IMR-90 (cell line): ENCODE results near the gene PCSK2. TPM values are rescaled to one million over a fixed set of nuclear protein-coding genes. Genes with fewer than 3 reads are reported as not detected.

ENCODE experiments used
- ATAC-seq: fragments of 200-7000 bp; cut with Tn5 transposase; 2 replicates; pipeline ENCODE4 v1.9.1; 2020; ENCODE audit warnings: low read depth, mild to moderate bottlenecking, moderate library complexity
- BruUV-seq: library from RNA; stranded (reverse); fragments of 400-500 nt; replicated peaks from 2 replicates; lab custom pipeline; 2021; lab: Mats Ljungman, UMichigan
- CTCF ChIA-PET: fragments of 300-600 bp; formaldehyde crosslinking; extraction: SDS; loops from one replicate; lab custom pipeline; 2021; ENCODE audit warnings: antibody characterized with exemption; lab: Yijun Ruan, JAX
- POLR2A ChIA-PET: fragments of 300-600 bp; sonication (Branson Sonifier 250); formaldehyde crosslinking; loops from one replicate; lab custom pipeline; 2022; ENCODE audit warnings: antibody characterized with exemption; ENCODE audit not compliant: unreplicated experiment; lab: Charles Lee
- DNase-seq: peaks from one replicate; pipeline ENCODE4 v3.0.0; 2013
- H2AFZ ChIP-seq: replicated peaks from 2 replicates; pipeline ENCODE3; 2013; ENCODE audit warnings: low read length, mild to moderate bottlenecking; ENCODE audit not compliant: poor library complexity
- H2AK5ac ChIP-seq: 2 replicates; pipeline ENCODE4 v1.6.1; 2013; ENCODE audit warnings: low read depth, low read length, inconsistent platforms
- H2AK9ac ChIP-seq: replicated peaks from 2 replicates; pipeline ENCODE3; 2013; ENCODE audit warnings: mild to moderate bottlenecking, low read depth, low read length, moderate library complexity; ENCODE audit not compliant: poor library complexity
- H2BK120ac ChIP-seq: 2 replicates; pipeline ENCODE4 v1.6.1; 2013; ENCODE audit warnings: low read depth, low read length, inconsistent platforms
- H2BK15ac ChIP-seq: 3 replicates; pipeline ENCODE4 v1.6.1; 2013; ENCODE audit warnings: low read depth, low read length, inconsistent platforms
- H2BK20ac ChIP-seq: 2 replicates; pipeline ENCODE4 v1.6.1; 2013; ENCODE audit warnings: low read depth, mild to moderate bottlenecking, inconsistent platforms, low read length, moderate library complexity
- H2BK5ac ChIP-seq: 2 replicates; pipeline ENCODE4 v1.6.1; 2013; ENCODE audit warnings: mild to moderate bottlenecking, low read depth, low read length, inconsistent platforms; ENCODE audit not compliant: poor library complexity, severe bottlenecking
- H3K14ac ChIP-seq: replicated peaks from 2 replicates; pipeline ENCODE4 v1.6.1; 2013; ENCODE audit warnings: low read depth, low read length, inconsistent platforms
- H3K18ac ChIP-seq: 2 replicates; pipeline ENCODE4 v1.6.1; 2013; ENCODE audit warnings: low read depth, low read length, control low read depth
- H3K23ac ChIP-seq: 2 replicates; pipeline ENCODE4 v1.6.1; 2013; ENCODE audit warnings: low read depth, low read length, inconsistent platforms
- H3K27ac ChIP-seq: 2 replicates; pipeline ENCODE4 v1.5.1; 2013; ENCODE audit warnings: mild to moderate bottlenecking, control low read depth, low read length; ENCODE audit not compliant: insufficient read depth
- H3K27me3 ChIP-seq: 2 replicates; pipeline ENCODE4 v1.6.1; 2013; ENCODE audit warnings: low read length; ENCODE audit not compliant: control insufficient read depth, insufficient read depth
- H3K36me3 ChIP-seq: 2 replicates; pipeline ENCODE4 v1.6.1; 2013; ENCODE audit warnings: low read length, mixed read lengths; ENCODE audit not compliant: control insufficient read depth, insufficient read depth
- H3K4ac ChIP-seq: 2 replicates; pipeline ENCODE4 v1.6.1; 2013; ENCODE audit warnings: low read depth, low read length, inconsistent platforms
- H3K4me1 ChIP-seq: 2 replicates; pipeline ENCODE4 v1.6.1; 2013; ENCODE audit warnings: low read length, mixed read lengths; ENCODE audit not compliant: control insufficient read depth, insufficient read depth
- H3K4me2 ChIP-seq: 2 replicates; pipeline ENCODE4 v1.6.1; 2013; ENCODE audit warnings: low read depth, mild to moderate bottlenecking, control low read depth, low read length, moderate library complexity
- H3K4me3 ChIP-seq: 2 replicates; pipeline ENCODE4 v1.5.1; 2013; ENCODE audit warnings: low read depth, mild to moderate bottlenecking, control low read depth, low read length, moderate library complexity; ENCODE audit not compliant: insufficient read depth
- H3K56ac ChIP-seq: 2 replicates; pipeline ENCODE4 v1.6.1; 2013; ENCODE audit warnings: low read length, inconsistent platforms; ENCODE audit not compliant: insufficient read depth; ENCODE audit errors: extremely low read depth
- H3K79me1 ChIP-seq, 2 experiments: 2 replicates each; pipeline ENCODE4 v1.6.1; 2013; ENCODE audit warnings: low read length in 2 of 2, inconsistent platforms in 1 of 2, low read depth in 1 of 2
- H3K9ac ChIP-seq: 2 replicates; pipeline ENCODE4 v1.6.1; 2013; ENCODE audit warnings: low read depth, low read length, control low read depth
- H3K9me1 ChIP-seq: 2 replicates; pipeline ENCODE4 v1.6.1; 2013; ENCODE audit warnings: low read length, inconsistent platforms; ENCODE audit not compliant: insufficient read depth
- H3K9me3 ChIP-seq: 2 replicates; pipeline ENCODE4 v1.6.1; 2013; ENCODE audit warnings: low read length; ENCODE audit not compliant: control insufficient read depth, insufficient read depth
- H4K20me1 ChIP-seq: 2 replicates; pipeline ENCODE4 v1.6.1; 2013; ENCODE audit warnings: low read length, inconsistent platforms; ENCODE audit not compliant: insufficient read depth
- H4K5ac ChIP-seq: 2 replicates; pipeline ENCODE4 v1.6.1; 2013; ENCODE audit warnings: mild to moderate bottlenecking, low read depth, low read length, control low read depth
- H4K8ac ChIP-seq, 2 experiments: 2 replicates each; pipeline ENCODE4 v1.6.1; 2013; ENCODE audit warnings: low read depth in 2 of 2, low read length in 2 of 2, control low read depth in 1 of 2, inconsistent platforms in 1 of 2
- H4K91ac ChIP-seq: 2 replicates; pipeline ENCODE4 v1.6.1; 2013; ENCODE audit warnings: low read depth, low read length, inconsistent platforms; ENCODE audit not compliant: insufficient read depth
- BHLHE40 ChIP-seq: fragments of 150-350 bp; IDR thresholded peaks from 2 replicates; pipeline ENCODE4 v1.6.1; 2016; ENCODE audit warnings: mild to moderate bottlenecking, low read depth, low read length
- CEBPB ChIP-seq: IDR thresholded peaks from 2 replicates; pipeline ENCODE4 v1.6.1; 2012; ENCODE audit warnings: low read depth, low read length, improper control_type of control experiment
- FOS ChIP-seq: fragments of 150-350 bp; IDR thresholded peaks from 2 replicates; pipeline ENCODE4 v1.6.1; 2016; ENCODE audit warnings: low read depth, low read length
- MAZ ChIP-seq: IDR thresholded peaks from 2 replicates; pipeline ENCODE4 v1.6.1; 2012; ENCODE audit warnings: low read depth, mild to moderate bottlenecking, low read length, improper control_type of control experiment, moderate library complexity, borderline replicate concordance
- NFE2L2 ChIP-seq: fragments of 150-350 bp; IDR thresholded peaks from 2 replicates; pipeline ENCODE4 v1.6.1; 2016; ENCODE audit warnings: low read depth, mild to moderate bottlenecking, low read length
- RAD21 ChIP-seq: IDR thresholded peaks from 2 replicates; pipeline ENCODE4 v1.6.1; 2012; ENCODE audit warnings: low read length, improper control_type of control experiment
- SMC3 ChIP-seq: fragments of 150-350 bp; IDR thresholded peaks from 2 replicates; pipeline ENCODE4 v1.6.1; 2016; ENCODE audit warnings: low read depth, mild to moderate bottlenecking, antibody characterized with exemption, low read length, moderate library complexity
- WGBS, 2 experiments: methylation state at CpG; one replicate each; pipeline versions ENCODE4 v1.1.5 to v1.1.7; 2013; ENCODE audit warnings: missing lambda C conversion rate in 2 of 2; ENCODE audit not compliant: insufficient read length in 1 of 2; ENCODE audit errors: extremely low coverage in 2 of 2; 5-methylcytosine and 5-hydroxymethylcytosine counted together
- dilution Hi-C: fragments of 300-500 bp; cut with HindIII; formaldehyde crosslinking; loops from one replicate; pipeline ENCODE4 v1.14.3; 2018; ENCODE audit warnings: low sequenced_read_pairs; ENCODE audit not compliant: unreplicated experiment
- in situ Hi-C: fragments of 300-500 bp; cut with MboI; formaldehyde crosslinking; loops from 3 replicates; pipeline ENCODE4 v1.14.3; 2019; ENCODE audit warnings: low sequenced_read_pairs, inconsistent platforms, mixed read lengths
- intact Hi-C: fragments of 100-400 bp; cut with micrococcal nuclease; formaldehyde crosslinking; loops from 2 replicates; pipeline ENCODE4 v1.10.0; 2022
- polyA plus RNA-seq, 3 experiments: library from polyadenylated mRNA; depleted of rRNA; stranded (reverse); fragments of >200 nt; gene quantifications; 2 replicates each; pipeline ENCODE4 v1.2.3, GENCODE V29; 2012; ENCODE audit warnings: low replicate concordance in 1 of 3
- total RNA-seq: library from RNA; depleted of rRNA; stranded (reverse); fragments of >200 nt; gene quantifications from 2 replicates; pipeline ENCODE4 v1.2.3, GENCODE V29; 2012
- TF ChIP-seq, protein P1 (sequence below): fragments of 150-350 bp; IDR thresholded peaks from 2 replicates; pipeline ENCODE4 v1.6.1; 2016; ENCODE audit warnings: low read depth, mild to moderate bottlenecking, low read length, moderate library complexity, borderline replicate concordance
- TF ChIP-seq, protein P2 (sequence below): fragments of 150-350 bp; IDR thresholded peaks from 2 replicates; pipeline ENCODE4 v1.6.1; 2017; ENCODE audit warnings: mild to moderate bottlenecking, antibody characterized with exemption, low read length, low read depth

Gene PCSK2
- total and polyA plus RNA-seq, 2 of the 4 experiments (the other 2 are of a cell fraction): not detected

DNA sequence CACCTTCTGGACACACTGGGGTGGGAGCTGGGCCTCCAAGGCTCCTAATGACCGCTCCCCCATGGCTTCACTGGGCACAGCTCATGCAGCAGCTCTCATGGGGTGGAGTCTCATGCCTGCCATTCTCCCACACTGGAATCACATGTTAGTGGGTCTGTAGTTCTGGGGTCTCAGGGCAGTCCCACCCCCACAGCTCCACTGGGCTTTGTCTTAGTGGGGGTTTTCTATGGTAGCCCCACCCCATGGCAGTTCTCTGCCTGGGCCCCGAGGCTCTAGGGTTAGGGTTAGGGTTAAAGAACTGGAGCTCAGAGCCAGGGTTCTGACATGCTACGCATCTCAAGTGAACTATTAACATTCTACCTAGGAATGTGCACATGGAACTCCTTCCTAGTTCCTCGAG lies 139.0 kb downstream of the PCSK2 start:
- Histone ChIP-seq H3K56ac (no peak overlapping the region), H3K27ac (no peak overlapping the region), H4K20me1 (no peaks in the 10 kb centered on the region), H2AK9ac (no peak overlapping the region), H4K5ac (no peak overlapping the region), H3K9me3 (no peaks in the 10 kb centered on the region), H3K4me3 (no peak overlapping the region), H3K9ac (no peak overlapping the region), H3K4ac (no peak overlapping the region), H2AFZ (no peak overlapping the region), H2BK15ac (no peak overlapping the region), H2BK5ac (no peak overlapping the region), H3K14ac (no peak overlapping the region), H2BK20ac (no peak overlapping the region), H3K9me1 (no peaks in the 10 kb centered on the region), H3K4me2 (no peak overlapping the region), H2BK120ac (no peak overlapping the region), H3K18ac (no peak overlapping the region), H3K23ac (no peak overlapping the region), H4K91ac (no peak overlapping the region), H3K79me1 (no peaks in the 10 kb centered on the region), H3K36me3 (no peaks in the 10 kb centered on the region), H4K8ac (no peak overlapping the region), H2AK5ac (no peak overlapping the region), H3K27me3 (no peaks in the 10 kb centered on the region; the same call in 1 of the 2 replicates), H3K4me1 (no peaks in the 10 kb centered on the region)
- dilution Hi-C loops (no loop called here), in situ Hi-C loops (no loop called here), intact Hi-C loops (no loop called here)
- DNase-seq (no peak), ATAC-seq (no peak)
- no TSS peak for BruUV-seq
- CTCF ChIA-PET: no interaction called here
- TF ChIP-seq FOS: no peak
- TF ChIP-seq, protein P1, sequence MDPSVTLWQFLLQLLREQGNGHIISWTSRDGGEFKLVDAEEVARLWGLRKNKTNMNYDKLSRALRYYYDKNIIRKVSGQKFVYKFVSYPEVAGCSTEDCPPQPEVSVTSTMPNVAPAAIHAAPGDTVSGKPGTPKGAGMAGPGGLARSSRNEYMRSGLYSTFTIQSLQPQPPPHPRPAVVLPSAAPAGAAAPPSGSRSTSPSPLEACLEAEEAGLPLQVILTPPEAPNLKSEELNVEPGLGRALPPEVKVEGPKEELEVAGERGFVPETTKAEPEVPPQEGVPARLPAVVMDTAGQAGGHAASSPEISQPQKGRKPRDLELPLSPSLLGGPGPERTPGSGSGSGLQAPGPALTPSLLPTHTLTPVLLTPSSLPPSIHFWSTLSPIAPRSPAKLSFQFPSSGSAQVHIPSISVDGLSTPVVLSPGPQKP: no peak
- no peak for TF ChIP-seq NFE2L2
- no peak for TF ChIP-seq SMC3
- no peak for TF ChIP-seq MAZ
- TF ChIP-seq RAD21: no peak
- TF ChIP-seq CEBPB: no peak
- TF ChIP-seq BHLHE40: no peak
- TF ChIP-seq, protein P2, sequence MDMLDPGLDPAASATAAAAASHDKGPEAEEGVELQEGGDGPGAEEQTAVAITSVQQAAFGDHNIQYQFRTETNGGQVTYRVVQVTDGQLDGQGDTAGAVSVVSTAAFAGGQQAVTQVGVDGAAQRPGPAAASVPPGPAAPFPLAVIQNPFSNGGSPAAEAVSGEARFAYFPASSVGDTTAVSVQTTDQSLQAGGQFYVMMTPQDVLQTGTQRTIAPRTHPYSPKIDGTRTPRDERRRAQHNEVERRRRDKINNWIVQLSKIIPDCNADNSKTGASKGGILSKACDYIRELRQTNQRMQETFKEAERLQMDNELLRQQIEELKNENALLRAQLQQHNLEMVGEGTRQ: no peak
- POLR2A ChIA-PET: no interaction called here
- WGBS, 2 experiments: no CpG with 5 or more reads among the region's 4 CpGs
